Measurements from ENCODE around the gene DPYD.
A peak's percentile ranks its signal among the peaks of the same experiment; 100 is the strongest.

Gene DPYD

GRCh38 chr1:97646071-97646470 is 274.8 kb downstream of the DPYD start:
- DNase-seq (ENCODE audit: low read depth), result no peak
- TF ChIP-seq, protein P1, sequence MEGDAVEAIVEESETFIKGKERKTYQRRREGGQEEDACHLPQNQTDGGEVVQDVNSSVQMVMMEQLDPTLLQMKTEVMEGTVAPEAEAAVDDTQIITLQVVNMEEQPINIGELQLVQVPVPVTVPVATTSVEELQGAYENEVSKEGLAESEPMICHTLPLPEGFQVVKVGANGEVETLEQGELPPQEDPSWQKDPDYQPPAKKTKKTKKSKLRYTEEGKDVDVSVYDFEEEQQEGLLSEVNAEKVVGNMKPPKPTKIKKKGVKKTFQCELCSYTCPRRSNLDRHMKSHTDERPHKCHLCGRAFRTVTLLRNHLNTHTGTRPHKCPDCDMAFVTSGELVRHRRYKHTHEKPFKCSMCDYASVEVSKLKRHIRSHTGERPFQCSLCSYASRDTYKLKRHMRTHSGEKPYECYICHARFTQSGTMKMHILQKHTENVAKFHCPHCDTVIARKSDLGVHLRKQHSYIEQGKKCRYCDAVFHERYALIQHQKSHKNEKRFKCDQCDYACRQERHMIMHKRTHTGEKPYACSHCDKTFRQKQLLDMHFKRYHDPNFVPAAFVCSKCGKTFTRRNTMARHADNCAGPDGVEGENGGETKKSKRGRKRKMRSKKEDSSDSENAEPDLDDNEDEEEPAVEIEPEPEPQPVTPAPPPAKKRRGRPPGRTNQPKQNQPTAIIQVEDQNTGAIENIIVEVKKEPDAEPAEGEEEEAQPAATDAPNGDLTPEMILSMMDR (conservative IDR thresholded peaks at IDR 0.05; ENCODE audit: low read length), result no peak
- no peak overlapping the region for H3K4me3 ChIP-seq (ENCODE audit: low read length)

DNA sequence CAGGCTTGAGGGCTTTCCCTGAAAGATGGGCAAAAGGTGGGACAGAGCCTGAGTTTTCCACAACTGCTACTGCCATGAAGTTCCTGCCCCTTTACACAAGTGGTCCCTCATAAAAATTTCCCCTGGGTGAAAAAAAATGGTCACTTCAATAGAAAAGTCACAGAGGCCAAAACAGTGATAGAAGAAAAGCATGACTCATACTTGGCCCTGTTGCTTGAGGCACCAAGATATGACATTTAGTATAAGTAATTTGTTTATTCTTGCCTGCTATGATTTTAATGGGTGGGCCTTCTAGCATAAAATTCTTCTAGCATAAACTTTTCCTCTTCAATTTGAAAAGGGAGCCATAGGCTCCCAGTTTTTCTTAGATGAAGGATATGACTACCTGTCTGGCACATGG is 280.2 kb downstream of the DPYD start:
- H3K4me3 ChIP-seq (ENCODE audit: low read length), result no peak overlapping the region
- TF ChIP-seq, protein P1 (conservative IDR thresholded peaks at IDR 0.05; ENCODE audit: low read length), result no peak
- DNase-seq (ENCODE audit: low read depth), result no peak

DNA sequence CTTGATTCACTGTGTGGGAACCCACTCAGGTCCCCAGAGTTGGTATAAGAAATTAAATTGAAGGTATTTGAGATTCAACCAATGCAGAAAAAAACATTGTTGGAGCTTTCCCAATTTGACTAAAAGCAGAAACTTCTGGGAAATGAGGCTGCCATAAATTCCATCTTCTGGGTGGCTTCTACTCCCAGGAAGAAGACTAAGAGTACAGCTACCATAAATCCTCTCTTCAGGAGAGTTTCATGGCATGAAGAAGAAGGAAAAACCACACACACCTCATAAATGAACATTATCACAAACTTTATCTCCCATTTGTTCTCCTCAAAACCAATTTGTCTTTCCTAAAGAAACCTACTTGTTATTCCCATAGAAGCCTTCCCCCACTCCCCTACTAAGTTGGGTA is 283.9 kb downstream of the DPYD start:
- no peak overlapping the region for H3K4me3 ChIP-seq (ENCODE audit: low read length)
- TF ChIP-seq, protein P1 (conservative IDR thresholded peaks at IDR 0.05; ENCODE audit: low read length), result no peak
- peak; percentile 76 for DNase-seq (ENCODE audit: low read depth)

- H3K4me3 ChIP-seq (ENCODE audit: low read length), result no peak overlapping the region
- no peak for DNase-seq (ENCODE audit: low read depth)
- TF ChIP-seq, protein P1 (conservative IDR thresholded peaks at IDR 0.05; ENCODE audit: low read length), result no peak
Observed at GRCh38 chr1:97634758-97635157, 286.1 kb downstream of the DPYD start.

DNA sequence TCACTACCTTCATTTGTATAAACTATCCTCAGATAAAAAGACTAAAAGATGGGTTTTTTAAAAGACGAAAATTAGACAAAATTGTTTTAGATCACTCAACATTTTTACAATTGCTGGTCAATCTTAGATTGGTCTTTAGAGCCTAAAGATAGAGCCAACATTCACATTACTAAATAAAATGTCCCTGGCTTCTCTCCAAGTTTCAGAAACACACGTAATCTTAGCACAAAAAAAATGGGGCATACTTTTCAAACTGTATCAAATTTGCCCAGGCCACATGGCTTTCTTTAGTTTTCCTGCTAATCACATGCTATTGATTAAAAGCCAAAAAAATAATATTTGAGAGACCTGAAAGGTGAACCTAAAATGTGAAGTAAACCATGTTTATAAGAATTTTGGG is 288.1 kb downstream of the DPYD start:
- no peak for DNase-seq (ENCODE audit: low read depth)
- TF ChIP-seq, protein P1 (conservative IDR thresholded peaks at IDR 0.05; ENCODE audit: low read length), result no peak
- no peak overlapping the region for H3K4me3 ChIP-seq (ENCODE audit: low read length)

GRCh38 chr1:97632075-97632474 is 288.8 kb downstream of the DPYD start:
- H3K4me3 ChIP-seq (ENCODE audit: low read length), result no peak overlapping the region
- TF ChIP-seq, protein P1 (conservative IDR thresholded peaks at IDR 0.05; ENCODE audit: low read length), result no peak
- no peak for DNase-seq (ENCODE audit: low read depth)

GRCh38 chr1:97630948-97631347 is 289.9 kb downstream of the DPYD start:
- no peak for DNase-seq (ENCODE audit: low read depth)
- TF ChIP-seq, protein P1 (conservative IDR thresholded peaks at IDR 0.05; ENCODE audit: low read length), result no peak
- H3K4me3 ChIP-seq (ENCODE audit: low read length), result no peak overlapping the region

Data from AG10803 (cell line).